GM12801 (cell line): ENCODE results near the gene ITGA1.

Experiments used
- CTCF ChIP-seq: IDR thresholded peaks from one replicate; pipeline ENCODE4 v1.5.1; 2011; ENCODE audit warnings: control low read depth; ENCODE audit not compliant: insufficient read length; ENCODE audit errors: extremely low read depth

ITGA1 gene

GRCh38 chr5:52802974-52803336, 15.2 kb downstream of the ITGA1 start:
- no peak for TF ChIP-seq CTCF

GRCh38 chr5:52804387-52804791, 16.7 kb downstream of the ITGA1 start:
- TF ChIP-seq CTCF: no peak

GRCh38 chr5:52804981-52805380, 17.3 kb downstream of the ITGA1 start:
- TF ChIP-seq CTCF: no peak

- TF ChIP-seq CTCF: no peak
These were observed 17.9 kb downstream of the ITGA1 start for GRCh38 chr5:52805615-52806014.

GRCh38 chr5:52807037-52807436, 19.3 kb downstream of the ITGA1 start:
- no peak for TF ChIP-seq CTCF

GRCh38 chr5:52807723-52808122, 20.0 kb downstream of the ITGA1 start:
- TF ChIP-seq CTCF: no peak

- no peak for TF ChIP-seq CTCF
These were observed 20.7 kb downstream of the ITGA1 start for GRCh38 chr5:52808316-52808901.
